Effector CD8-positive, alpha-beta T cell (primary cell): ENCODE measurements around the gene NAGLU.

Experiments
- DNase-seq: peaks from one replicate; lab custom pipeline; 2025; lab: John Stamatoyannopoulos, UW
- total RNA-seq, 4 experiments: gene quantifications; one replicate each; lab custom pipeline; 2026; lab: John Stamatoyannopoulos, UW

The NAGLU gene
- 18.8 to 28.1 (median 24.5) reads per million in 4 experiments for total RNA-seq

DNA sequence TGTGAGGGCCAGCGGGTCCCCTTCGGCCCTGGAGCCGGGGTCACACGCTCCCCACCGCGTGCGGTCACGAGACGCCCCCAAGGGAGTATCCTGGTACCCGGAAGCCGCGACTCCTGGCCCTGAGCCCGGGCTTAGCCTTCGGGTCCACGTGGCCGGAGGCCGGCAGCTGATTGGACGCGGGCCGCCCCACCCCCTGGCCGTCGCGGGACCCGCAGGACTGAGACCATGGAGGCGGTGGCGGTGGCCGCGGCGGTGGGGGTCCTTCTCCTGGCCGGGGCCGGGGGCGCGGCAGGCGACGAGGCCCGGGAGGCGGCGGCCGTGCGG, at the start of gene NAGLU:
NAGLU (plus strand) TSS at position 194 of the 324 bp plus-strand sequence; CDS start at position 226, 32 bp downstream.
- DNase-seq = peak; percentile 68

DNA sequence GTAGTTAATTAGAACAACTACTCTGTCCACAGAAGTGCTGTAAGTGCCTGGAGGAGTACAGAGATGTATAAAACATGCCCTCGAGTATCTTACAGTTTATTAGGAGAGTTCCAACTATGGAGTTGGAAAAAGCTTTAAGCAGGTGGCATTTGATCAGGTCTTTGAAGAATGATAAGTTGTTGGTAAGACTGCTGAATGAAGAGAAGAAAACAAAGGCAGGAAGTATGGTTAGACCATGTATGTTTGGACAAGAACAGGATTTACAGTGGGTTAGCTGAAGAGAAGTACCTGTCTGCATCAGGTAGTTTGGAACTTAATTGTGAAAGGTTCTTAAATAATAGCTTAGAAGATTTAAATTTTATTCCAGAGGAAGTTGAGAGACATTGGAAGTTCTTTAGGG, 48.0 kb upstream of the NAGLU start:
- no peak for DNase-seq

DNA sequence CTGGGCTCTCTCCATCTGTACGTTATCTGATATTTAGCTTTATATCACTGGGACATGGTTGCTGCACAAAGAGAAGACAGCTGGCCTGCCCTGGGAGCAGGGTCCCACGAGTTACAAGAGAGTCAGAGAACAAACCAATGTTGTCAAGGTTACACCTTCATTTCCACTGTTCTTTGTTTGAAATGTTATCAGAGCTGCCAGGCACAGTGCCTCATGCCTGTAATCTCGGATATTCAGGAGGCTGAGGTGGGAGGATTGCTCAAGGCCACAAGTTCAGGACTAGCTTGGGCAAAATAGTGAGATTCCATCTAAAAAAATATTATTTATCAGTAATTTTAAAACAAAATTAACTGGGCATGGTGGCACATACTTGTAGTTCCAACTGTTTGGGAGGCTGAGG, 42.7 kb upstream of the NAGLU start:
- no peak for DNase-seq

DNA sequence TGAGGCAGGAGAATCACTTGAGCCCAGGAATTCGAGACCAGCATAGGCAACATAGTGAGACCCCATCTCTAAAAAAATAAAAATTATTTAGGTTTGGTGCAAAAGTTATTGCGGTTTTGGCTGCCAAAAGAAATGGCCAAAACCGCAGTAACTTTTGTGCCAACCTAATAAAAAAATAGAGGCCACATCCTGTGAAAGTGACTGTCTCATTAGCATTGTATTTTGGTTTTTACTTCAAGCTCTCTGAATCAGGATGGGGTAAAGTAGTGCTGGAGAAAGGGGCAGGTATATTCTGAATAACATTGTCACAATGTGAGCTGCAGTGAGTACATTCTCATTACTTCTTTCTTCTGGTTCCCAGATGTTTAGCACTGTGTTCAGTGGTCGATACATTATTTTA, 41.4 kb upstream of the NAGLU start:
- no peak for DNase-seq

DNA sequence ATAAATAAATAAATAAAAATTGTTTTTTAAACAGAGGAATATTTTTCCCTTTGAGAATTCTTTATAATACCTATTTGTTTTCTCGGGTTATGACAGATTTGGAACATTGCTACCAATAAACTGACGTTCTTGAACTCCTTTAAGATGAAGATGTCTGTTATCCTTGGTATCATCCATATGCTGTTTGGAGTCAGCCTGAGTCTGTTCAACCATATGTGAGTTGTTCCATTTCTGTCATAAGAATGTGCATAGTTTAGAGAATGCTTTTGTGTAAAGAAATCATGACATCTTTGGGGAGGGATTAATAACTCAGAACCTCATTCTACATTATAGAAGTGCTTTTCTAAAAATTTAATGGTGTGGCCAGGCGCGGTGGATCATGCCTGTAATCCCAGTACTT, 37.2 kb upstream of the NAGLU start:
- no peak for DNase-seq

DNA sequence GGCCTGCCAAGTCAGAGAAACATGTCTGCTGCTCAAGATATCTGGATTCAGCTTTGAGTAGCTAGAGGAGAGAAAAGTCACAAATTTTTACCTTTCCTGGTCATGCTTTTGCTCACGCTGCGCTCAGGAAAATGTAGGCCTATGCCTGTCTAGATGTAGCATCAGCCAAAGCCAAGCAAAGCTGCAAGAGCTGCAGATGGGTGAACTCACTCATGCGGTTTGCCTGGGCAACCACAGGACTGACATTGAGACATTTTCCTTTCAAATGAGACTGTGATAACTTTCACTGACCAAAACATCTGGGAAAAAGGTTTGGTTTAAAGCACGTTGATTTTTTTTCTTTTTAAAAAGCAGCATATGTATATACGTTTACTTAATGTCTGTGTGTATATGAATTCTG, 34.0 kb upstream of the NAGLU start:
- DNase-seq = no peak

DNA sequence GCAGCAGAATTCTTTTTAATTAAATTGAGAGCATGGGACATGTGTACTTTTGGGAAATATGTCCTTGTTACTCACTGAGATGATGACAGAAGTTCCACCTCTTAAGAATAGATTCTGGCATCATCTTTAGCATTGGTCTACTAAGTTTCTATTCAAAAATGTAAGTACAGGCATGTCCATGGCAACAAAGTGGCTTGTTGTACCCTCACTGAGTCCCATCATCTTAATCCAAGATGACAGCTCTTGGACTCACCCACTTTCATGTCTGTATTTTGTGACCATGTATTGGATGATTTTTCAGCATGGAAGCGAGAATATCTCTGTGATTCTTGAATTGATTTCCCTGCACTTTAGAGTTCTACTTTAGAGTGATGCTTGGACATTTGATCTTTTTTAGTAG, 33.1 kb upstream of the NAGLU start:
- no peak for DNase-seq

DNA sequence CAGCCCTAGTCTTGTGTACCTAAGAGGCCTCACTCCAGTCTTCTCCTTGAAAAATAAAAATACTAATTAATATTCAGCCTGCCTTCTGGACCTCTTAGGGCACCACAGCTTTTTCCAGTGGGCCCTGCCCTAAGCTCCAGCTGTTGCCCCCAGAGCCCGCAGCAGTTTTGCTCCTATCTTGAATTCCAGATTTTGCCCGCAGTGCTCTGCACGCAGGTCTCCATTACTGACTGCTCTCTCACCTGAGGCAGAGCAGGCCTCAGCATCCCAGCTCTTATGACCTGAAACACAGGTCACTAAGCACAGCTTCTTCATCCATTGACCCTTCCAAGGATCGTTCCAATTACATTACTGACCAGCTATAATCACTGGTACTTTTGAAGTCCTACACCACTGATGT, 28.4 kb upstream of the NAGLU start:
- DNase-seq = no peak

DNA sequence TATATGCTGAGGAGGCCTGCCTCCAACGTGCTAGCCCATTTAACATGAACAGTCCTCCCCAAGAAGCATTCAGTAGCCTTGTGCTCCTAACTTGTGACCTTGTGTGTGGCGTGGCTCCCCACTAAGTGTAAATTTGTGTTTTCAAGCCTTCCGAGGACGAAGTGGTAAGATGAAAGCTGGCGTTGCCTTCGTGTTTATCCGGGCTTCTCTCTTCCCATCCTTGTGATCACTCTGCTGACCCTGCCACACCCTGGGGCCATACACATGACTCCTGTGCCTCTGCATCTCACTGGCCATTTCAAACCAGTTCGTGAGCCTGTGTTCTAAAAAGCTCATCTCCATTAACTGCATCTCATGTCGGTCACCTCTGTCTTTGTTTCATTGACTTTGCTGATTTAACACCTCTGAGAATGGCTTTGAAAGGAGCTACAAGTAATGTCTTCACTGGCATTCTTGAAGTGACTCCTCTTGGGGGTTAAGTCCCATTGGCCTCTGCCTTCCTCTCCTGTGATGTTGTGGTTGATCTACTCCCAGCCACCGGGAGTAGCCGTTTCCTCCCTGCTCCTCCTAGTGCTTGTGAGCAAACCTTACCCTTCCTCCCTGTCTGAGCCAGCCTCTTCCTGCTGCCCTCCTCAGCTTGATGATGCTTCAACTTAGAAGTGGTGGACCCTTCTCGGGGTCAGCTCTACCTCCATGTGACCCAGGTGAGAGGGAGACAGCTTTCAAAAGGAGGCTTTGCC, 27.4 kb upstream of the NAGLU start:
- DNase-seq = no peak

DNA sequence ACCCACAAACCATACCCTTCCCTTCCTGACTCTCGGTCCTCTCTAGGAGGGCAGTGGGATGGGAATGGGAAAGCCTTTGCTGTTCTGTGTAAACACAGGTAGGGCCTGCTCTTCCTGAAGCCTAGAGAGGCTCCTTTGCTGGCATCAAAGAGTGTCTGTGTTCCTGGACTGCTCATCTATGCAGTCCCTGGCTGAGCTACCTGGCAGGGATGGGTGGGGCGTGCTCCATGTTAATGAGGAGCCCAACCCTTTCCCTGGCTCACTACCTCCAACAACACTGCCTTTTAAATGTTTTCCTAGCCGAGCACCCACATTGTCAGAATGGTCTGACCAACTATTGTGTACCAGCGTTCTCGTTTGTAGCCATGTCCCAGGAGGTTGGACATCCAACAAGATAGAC, 26.6 kb upstream of the NAGLU start:
- no peak for DNase-seq

DNA sequence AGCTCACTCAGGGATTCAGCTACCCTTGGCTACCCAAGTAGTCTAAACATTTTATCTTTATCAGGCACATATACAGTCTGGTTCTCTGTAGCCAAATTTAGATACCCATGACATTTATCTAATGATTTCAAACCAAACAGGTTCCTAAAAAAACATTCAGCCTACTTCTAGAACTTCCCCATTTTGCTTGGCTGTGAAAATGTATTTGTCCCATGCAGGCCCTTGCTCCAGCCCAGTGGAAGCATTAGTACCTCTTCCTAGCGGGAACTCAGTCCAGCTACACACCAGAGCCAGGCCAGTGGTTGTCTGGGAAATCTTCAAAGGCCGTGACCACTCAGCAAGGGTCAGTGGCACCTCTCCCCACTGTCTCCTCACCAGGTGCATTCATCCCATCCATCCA, 26.2 kb upstream of the NAGLU start:
- DNase-seq = no peak

DNA sequence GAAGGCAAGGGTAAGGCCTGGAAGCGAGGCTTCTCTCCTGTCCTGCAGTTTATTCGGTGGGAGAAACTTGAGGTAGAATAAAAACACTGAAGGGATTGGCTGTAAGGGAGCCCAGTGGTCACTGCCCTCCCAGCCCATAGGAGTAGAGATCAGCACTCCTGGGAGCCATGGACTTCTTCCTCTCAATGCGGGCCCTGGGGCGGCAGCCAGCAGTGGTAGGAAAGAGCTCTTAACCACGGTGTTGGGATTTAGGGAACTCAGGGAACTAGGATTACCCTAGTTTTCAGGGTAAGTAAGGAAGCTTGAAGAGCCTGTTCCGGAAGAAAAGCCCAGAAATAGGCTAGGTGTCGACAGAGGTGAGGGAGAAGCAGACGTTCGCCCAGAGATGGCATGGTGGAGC, 23.8 kb upstream of the NAGLU start:
- no peak for DNase-seq

DNA sequence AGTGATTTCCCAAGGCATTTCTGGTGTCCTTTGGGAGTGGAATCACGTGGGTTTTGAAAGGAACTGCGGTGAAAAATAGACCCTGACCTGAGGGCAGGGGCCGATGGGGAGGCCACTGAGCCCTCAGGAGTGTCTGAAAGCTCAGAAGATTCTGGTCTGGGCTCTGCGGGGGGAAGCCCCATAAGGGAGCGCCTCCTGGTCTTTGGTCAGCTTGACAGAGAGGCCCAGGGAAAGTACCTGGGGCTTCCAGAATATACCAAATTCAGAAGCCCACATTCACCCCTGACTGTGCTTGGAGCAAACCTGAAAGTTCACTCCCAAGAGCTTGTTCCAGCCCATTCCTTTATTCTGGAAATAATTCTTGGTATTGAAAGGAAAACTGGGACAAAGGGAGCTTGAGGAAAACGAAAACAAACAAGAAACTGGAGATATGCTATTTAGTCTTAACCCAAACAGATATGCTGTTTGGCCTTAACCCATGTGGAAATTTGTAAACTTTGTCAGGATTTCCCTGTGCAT, 23.2 kb upstream of the NAGLU start:
- DNase-seq = no peak

DNA sequence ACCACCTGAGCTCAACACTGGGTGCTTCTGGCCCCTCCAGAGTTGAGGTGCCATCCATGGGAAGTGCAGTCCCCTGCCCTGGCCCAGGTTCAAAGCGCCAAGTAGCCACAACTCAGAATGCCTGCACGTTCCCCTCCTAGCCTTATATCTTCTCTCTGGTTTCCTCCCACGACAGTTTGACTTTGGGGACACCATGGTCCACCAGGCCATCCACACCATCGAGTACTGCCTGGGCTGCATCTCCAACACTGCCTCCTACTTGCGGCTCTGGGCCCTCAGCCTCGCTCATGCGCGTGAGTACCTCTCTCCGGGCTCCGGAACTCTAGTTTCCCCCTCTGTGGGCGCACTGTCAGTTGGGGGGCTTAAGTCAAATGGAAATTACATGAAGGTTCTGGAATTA, 22.4 kb upstream of the NAGLU start:
- DNase-seq = no peak

DNA sequence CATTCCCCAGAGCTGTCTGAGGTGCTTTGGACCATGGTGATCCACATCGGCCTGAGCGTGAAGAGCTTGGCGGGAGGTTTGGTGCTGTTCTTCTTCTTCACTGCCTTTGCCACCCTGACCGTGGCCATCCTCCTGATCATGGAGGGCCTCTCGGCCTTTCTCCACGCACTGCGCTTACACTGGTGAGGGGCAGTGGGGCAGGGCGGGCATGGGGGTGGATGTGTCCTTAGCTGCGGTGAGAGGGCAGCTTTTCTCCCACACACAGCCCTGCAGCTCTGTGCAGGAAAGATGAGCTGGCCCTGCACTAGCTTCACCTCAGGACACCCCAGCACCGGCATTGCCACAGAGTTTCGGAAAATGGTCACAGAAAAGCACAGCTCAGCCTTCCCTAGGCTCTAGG, 21.8 kb upstream of the NAGLU start:
- no peak for DNase-seq

DNA sequence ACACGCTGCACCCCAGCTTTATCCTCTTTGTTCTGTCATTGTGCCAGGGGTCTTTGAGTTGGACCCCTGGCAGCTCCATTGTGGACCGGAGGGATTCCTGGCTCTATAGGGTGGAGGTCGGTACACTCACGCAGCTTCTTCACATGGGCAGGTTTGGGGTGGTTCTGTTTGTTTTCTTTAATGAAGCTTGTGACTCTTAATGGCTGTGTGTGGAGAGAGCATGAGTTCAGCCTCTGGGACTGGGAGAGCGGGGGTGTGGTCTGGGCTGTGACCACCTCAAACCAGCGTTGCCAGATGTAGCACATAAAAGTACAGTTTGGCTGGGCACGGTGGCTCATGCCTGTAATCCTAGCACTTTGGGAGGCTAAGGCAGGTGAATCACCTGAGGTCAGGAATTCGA, 21.2 kb upstream of the NAGLU start:
- DNase-seq = no peak

DNA sequence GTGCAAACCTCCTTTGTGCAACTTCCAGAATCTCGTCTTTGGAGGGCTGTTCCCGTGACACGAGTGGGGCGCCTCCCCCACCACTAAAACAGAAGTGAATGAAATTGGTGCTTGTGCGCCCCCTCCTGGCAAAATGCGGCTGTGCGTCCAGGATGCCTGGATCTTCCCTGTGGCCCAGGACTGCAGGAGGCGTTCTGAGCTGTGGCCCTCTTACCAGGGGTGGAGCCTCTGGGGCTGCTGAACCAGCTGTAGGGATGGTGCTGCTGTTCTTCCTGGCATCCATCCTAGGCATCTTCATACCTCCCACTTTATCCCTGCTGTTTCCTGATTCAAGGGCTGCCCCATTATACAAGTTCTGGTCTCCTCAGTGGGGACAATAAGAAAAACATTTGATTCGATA, 18.5 kb upstream of the NAGLU start:
- peak; percentile 79 for DNase-seq

DNA sequence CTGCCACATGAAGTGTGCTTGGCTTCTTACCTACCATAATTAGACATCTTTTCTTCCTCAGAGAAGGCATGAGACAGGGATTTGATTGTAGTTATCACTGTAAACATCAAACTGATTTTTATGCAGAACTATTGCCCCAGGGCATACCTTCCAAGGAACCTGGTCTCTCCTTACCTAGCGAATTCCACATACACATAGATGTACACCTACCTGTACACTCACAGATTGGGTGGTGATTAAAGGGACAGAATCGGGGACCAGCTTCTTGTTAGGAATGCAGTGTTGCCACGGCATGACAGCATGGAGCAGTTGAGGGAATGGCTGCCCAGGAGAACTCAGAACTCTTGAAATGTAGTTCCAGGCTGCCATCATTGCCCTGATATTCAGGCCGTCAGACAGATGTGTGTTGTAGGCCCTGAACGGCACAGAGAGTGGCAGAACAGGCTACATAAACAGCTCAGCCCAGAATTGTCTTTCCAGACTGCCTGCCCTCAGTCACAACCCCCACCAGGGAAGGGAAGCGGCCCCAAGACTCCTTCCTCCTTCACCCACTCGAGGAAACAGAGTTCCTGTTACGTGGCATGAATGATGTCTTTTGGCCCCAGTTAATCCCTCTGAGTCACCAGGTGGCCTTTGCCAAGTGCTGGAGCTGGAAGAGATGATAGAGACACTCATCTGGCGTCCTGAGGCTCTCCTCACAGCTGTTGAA, 17.8 kb upstream of the NAGLU start:
- no peak for DNase-seq

DNA sequence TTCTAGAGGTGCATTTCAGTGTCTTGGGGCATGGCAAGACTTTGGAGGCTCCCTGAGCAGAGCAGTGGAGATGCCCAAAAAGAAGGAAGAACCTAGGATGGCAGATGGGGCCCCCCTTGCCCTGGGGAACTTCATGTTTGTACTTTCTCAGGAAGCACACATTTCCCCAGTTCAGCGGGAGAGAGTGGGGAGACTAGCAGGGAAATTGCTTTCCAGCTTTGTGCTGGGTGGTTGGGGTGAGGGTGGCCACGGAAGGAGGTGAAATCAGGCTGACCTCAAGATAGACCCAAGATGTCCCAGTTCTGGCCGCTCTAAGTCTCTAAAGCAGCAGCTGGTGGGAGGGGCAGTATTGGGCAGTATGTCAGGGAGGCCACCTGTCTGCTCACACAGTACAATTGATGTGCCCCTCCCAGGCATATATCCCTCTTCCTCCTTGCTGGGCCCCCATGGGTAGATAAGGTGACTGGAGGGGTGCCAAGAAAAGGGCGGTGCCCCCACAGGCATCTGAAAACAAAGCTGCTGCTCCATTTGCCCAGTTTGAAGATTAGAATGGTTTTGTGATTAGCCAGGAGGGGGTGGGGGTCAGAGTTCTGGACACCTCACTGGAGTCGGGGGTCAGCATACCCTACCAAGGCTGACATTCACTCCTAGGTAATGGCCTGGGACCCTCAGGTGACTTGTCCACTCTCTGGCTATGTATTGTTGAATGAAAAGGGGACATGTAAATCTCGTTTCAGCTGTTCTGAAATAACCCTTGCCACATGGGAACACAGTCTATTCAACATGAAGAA, 17.1 kb upstream of the NAGLU start:
- no peak for DNase-seq

DNA sequence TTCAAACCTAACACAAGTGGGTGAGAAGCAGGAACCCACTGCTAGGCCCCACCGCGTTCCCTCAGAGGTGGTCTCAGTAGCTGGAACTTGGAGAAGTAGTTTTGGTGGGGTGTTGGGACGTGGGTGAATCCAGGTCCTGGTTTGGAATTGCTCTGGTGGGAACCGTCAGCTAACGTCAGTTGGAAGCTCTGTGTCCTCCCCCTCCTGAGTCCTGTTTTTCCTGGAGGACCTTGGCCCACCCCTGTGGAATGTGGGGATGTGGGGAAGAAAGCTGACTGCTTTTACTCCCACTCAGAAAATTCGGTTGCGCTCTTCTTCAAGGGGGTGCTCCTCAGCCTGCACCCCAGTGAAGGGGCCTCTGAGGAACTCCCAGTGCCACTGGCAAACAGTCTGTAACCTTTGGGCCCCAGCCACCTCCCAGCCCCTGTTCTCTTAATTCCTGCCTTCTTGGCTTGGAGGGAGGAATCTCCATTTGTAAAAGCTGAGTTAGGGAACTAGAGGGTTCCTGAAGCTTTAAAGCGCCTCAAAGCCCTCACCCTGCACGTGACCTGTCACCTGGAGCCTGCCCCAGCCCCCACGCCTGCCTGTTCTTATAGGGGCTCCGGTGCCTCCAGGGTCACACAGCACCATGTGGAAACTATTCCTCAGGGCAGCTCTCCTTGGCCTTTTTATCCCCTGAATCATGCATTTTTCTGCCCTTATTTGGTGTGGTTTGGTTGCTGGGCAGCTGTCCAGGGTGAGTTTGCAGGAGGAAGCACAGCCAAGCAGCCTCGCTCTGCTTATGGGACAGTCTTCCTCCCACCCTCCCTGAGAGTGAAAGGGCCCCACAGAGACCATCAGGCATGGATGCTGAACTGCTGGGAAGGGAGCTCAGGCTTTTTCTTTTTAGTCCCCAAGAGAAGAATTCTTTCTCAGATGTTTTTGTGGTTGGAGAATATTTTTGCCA, 16.2 kb upstream of the NAGLU start:
- no peak for DNase-seq

DNA sequence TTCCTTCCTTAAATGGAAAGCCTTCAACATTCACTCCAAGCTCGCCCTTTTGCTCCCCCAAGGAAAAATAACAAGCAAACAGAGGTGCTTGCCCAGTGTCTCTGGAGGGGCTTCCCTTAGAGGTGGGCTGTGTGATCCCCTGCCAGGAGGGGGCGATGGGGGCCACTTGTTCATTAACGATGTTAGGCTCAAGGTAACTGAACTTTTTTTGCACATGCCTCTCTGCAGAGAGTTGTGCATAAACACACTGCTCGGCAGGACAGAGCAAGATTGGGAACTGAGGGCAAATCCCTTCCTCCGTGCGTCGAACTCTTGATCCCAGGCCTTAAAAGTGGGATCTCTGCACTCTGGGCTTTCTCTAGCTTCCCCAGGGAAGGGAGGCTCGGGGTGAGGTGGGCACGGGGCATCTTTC, 15.5 kb upstream of the NAGLU start:
- DNase-seq = peak; percentile 26

DNA sequence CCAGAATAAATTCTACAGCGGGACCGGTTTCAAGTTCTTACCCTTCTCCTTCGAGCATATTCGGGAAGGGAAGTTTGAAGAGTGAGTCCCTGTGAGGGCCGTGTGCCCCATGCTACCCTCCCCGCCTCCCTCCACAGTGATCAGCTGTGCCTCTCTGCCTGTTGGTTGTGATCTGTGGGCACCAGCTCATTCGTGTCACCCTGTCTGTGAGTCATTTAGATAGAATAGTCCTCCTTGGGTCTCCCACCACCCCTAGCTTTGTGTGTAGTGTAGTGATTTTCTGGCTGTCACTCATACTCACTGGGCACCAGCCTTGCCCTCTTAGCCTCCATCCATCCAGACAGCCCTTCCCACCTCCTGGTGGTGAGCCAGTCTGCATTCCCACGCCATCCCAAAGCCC, 15.0 kb upstream of the NAGLU start:
- no peak for DNase-seq
